HG03060 (cell line): ENCODE data around the gene SOX10.
"Not testable (repeated sequence)": the region's sequence is repeated elsewhere in the genome, so short reads cannot be mapped to it uniquely, and the experiment has no call there.

Source experiments
- ATAC-seq: cut with Tn5 transposase; IDR thresholded peaks from one replicate; pipeline ENCODE4 v1.9.1; 2021; ENCODE audit warnings: low read depth, moderate number of reproducible peaks; ENCODE audit not compliant: unreplicated experiment

The SOX10 gene

GRCh38 chr22:37967637-37968451 lies 16.5 kb downstream of the SOX10 start:
- ATAC-seq = no peak

- ATAC-seq = no peak
Measured at GRCh38 chr22:37967147-37967546, 17.2 kb downstream of the SOX10 start.

- ATAC-seq = no peak
Measured at GRCh38 chr22:37965940-37966664, 18.3 kb downstream of the SOX10 start.

- ATAC-seq = no peak
Measured at GRCh38 chr22:37961062-37961461, 23.3 kb downstream of the SOX10 start.

GRCh38 chr22:37959231-37959825 lies 25.0 kb downstream of the SOX10 start:
- ATAC-seq = no peak

GRCh38 chr22:37957232-37957631 lies 27.1 kb downstream of the SOX10 start:
- no peak for ATAC-seq

- ATAC-seq = not testable (repeated sequence)
Measured at GRCh38 chr22:37955825-37956397, 28.4 kb downstream of the SOX10 start.

- ATAC-seq = no peak
Measured at GRCh38 chr22:37954686-37955085, 29.7 kb downstream of the SOX10 start.

- peak; percentile 84 for ATAC-seq
Measured at GRCh38 chr22:37953437-37954179, 30.7 kb downstream of the SOX10 start, which contains the start of the genes C22orf23 and POLR2F. Gene C22orf23, minus strand, starts transcription at chr22:37953601. Its CDS starts 452 bp downstream, at chr22:37953149. Gene POLR2F, plus strand, starts transcription at chr22:37953699. Its CDS starts 89 bp downstream, at chr22:37953788.

- ATAC-seq = peak; percentile 31
Measured at GRCh38 chr22:37953062-37953436, 31.3 kb downstream of the SOX10 start.

- ATAC-seq = not testable (repeated sequence)
Measured at GRCh38 chr22:37952629-37953028, 31.7 kb downstream of the SOX10 start.

GRCh38 chr22:37951305-37951704 lies 33.0 kb downstream of the SOX10 start:
- no peak for ATAC-seq

GRCh38 chr22:37947142-37947795 lies 37.1 kb downstream of the SOX10 start:
- ATAC-seq = not testable (repeated sequence)

- ATAC-seq = not testable (repeated sequence)
Measured at GRCh38 chr22:37944423-37944822, 39.9 kb downstream of the SOX10 start.

- no peak for ATAC-seq
Measured at GRCh38 chr22:37943825-37944198, 40.5 kb downstream of the SOX10 start.

GRCh38 chr22:37943136-37943824 lies 41.1 kb downstream of the SOX10 start:
- no peak for ATAC-seq

- ATAC-seq = no peak
Measured at GRCh38 chr22:37942133-37942532, 42.2 kb downstream of the SOX10 start.

- no peak for ATAC-seq
Measured at GRCh38 chr22:37940698-37941376, 43.5 kb downstream of the SOX10 start.
